OCI-LY1 (cell line): ENCODE data around the gene SMIM20.

Experiments
- H2AFZ ChIP-seq: fragments of 200-600 bp; sonication (generic), shearing (Covaris generic); 2 replicates; pipeline ENCODE4 v1.6.0; 2014; ENCODE audit warnings: antibody characterized with exemption, mild to moderate bottlenecking, low read length
- H3F3A ChIP-seq: fragments of 200-600 bp; sonication (generic), shearing (Covaris generic); 2 replicates; pipeline ENCODE4 v1.6.0; 2014; ENCODE audit warnings: mild to moderate bottlenecking, antibody characterized with exemption, low read length, moderate library complexity; ENCODE audit not compliant: insufficient read depth
- H3K27ac ChIP-seq: fragments of 200-600 bp; sonication (generic); 2 replicates; pipeline ENCODE4 v1.5.1; 2014; ENCODE audit warnings: low read length, mixed run types, mild to moderate bottlenecking, low read depth; ENCODE audit not compliant: poor library complexity, severe bottlenecking
- H3K27me3 ChIP-seq: fragments of 200-600 bp; sonication (generic); 2 replicates; pipeline ENCODE4 v1.6.0; 2014; ENCODE audit warnings: antibody characterized with exemption, mild to moderate bottlenecking, low read length, moderate library complexity; ENCODE audit not compliant: insufficient read depth
- H3K36me3 ChIP-seq: fragments of 200-600 bp; sonication (generic); 2 replicates; pipeline ENCODE4 v1.6.1; 2014; ENCODE audit warnings: mild to moderate bottlenecking, antibody characterized with exemption, low read length, moderate library complexity, mixed read lengths; ENCODE audit not compliant: insufficient read depth
- H3K4me1 ChIP-seq: fragments of 200-600 bp; sonication (generic); 2 replicates; pipeline ENCODE4 v1.5.1; 2014; ENCODE audit warnings: mild to moderate bottlenecking, low read length, moderate library complexity; ENCODE audit not compliant: insufficient read depth, severe bottlenecking
- H3K4me2 ChIP-seq: fragments of 200-600 bp; sonication (generic), shearing (Covaris generic); 2 replicates; pipeline ENCODE4 v1.6.1; 2014; ENCODE audit warnings: low read length
- H3K4me3 ChIP-seq: fragments of 200-600 bp; sonication (generic); 2 replicates; pipeline ENCODE4 v1.5.1; 2014; ENCODE audit warnings: low read length, low read depth, mild to moderate bottlenecking, mixed read lengths; ENCODE audit not compliant: poor library complexity, severe bottlenecking
- H3K79me2 ChIP-seq: fragments of 200-600 bp; shearing (Covaris generic); 2 replicates; pipeline ENCODE4 v1.6.1; 2016; ENCODE audit warnings: mixed run types, low read length, mixed read lengths; ENCODE audit not compliant: insufficient read depth
- H3K9ac ChIP-seq: fragments of 200-600 bp; sonication (generic), shearing (Covaris generic); 2 replicates; pipeline ENCODE4 v1.6.1; 2014; ENCODE audit warnings: mild to moderate bottlenecking, low read length, mixed read lengths
- H3K9me2 ChIP-seq: fragments of 200-600 bp; sonication (generic), shearing (Covaris generic); 2 replicates; pipeline ENCODE4 v1.6.1; 2014; ENCODE audit warnings: low read depth, mild to moderate bottlenecking, low read length, mixed read lengths
- H3K9me3 ChIP-seq: fragments of 200-600 bp; shearing (Covaris generic); 2 replicates; pipeline ENCODE4 v1.6.1; 2014; ENCODE audit warnings: low read length, mixed read lengths
- H4K20me1 ChIP-seq: fragments of 200-600 bp; sonication (generic), shearing (Covaris generic); 2 replicates; pipeline ENCODE4 v1.6.0; 2016; ENCODE audit warnings: mild to moderate bottlenecking, low read length; ENCODE audit not compliant: insufficient read depth
- CTCF ChIP-seq: fragments of 200-600 bp; sonication (generic), shearing (Covaris generic); IDR thresholded peaks from 2 replicates; pipeline ENCODE4 v1.5.1; 2017; ENCODE audit warnings: mild to moderate bottlenecking, antibody characterized with exemption, low read length, moderate library complexity, mixed read lengths
- EZH2 ChIP-seq: fragments of 200-600 bp; sonication (generic), shearing (Covaris generic); IDR thresholded peaks from 2 replicates; pipeline ENCODE4 v1.8.0; 2017; ENCODE audit warnings: borderline replicate concordance, mixed run types, mild to moderate bottlenecking, antibody characterized with exemption, low read length, moderate library complexity, mixed read lengths

The SMIM20 gene

DNA sequence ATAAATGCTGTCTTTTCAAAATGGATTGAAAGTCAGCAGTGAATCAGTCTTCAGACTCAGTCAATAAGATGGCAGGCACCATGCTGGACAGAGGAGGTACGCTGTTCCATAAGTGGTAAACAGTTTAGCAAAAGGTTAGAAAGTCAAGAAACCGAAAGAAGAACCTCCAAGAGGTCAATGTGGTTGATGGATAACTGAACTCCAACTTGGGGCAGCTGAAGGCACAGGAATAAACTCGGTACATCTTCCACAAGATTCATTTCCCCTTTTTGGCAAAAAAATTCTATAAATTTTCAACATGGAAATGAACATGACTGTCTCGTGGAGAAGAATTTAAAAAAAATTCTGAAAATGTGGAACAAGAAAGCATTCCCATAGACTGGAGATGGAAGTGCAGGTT lies 32.8 kb upstream of the SMIM20 start:
- peak overlapping the region; percentile 100 for H3K27ac ChIP-seq
- TF ChIP-seq EZH2 (no peak), CTCF (no peak)
- H3K36me3 ChIP-seq, result no peaks in the 10 kb centered on the region
- peaks cover 75% of the 10 kb centered on the region for H3K4me1 ChIP-seq
- H3K79me2 ChIP-seq, result no peaks in the 10 kb centered on the region
- no peaks in the 10 kb centered on the region for H3K9me2 ChIP-seq
- no peaks in the 10 kb centered on the region for H3F3A ChIP-seq
- no peak overlapping the region for H3K4me3 ChIP-seq
- H3K9me3 ChIP-seq, result no peaks in the 10 kb centered on the region
- no peak overlapping the region; the same call in 1 of the 2 replicates for H3K9ac ChIP-seq
- H3K27me3 ChIP-seq, result no peaks in the 10 kb centered on the region
- no peak overlapping the region for H2AFZ ChIP-seq
- no peaks in the 10 kb centered on the region for H4K20me1 ChIP-seq
- no peak overlapping the region for H3K4me2 ChIP-seq

DNA sequence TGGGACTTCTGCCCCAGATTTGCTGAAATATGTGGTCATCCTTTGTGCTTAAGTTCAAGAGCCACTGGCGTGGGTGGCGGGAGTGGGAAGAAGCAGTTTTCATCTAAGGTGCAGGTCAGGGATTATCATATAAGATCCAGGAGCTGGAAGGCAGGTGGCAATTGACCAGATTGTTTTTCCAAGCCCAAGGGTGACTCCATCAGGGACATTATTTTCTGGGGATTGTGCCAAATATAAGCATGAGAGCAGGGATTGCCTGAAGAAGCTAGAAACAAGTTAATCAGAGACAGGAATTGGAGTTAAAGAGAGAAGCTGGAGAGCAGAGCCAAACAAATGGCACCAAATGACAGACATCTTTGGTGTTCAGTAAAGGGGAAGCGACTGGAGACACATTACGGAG lies 31.8 kb upstream of the SMIM20 start:
- Histone ChIP-seq H3K27me3 (no peaks in the 10 kb centered on the region), H3K4me1 (peaks cover 64% of the 10 kb centered on the region), H3K9me3 (no peaks in the 10 kb centered on the region), H3K79me2 (no peaks in the 10 kb centered on the region), H4K20me1 (no peaks in the 10 kb centered on the region), H2AFZ (no peak overlapping the region), H3K9me2 (no peaks in the 10 kb centered on the region), H3F3A (no peaks in the 10 kb centered on the region), H3K27ac (no peak overlapping the region), H3K4me2 (no peak overlapping the region), H3K4me3 (no peak overlapping the region), H3K36me3 (no peaks in the 10 kb centered on the region), H3K9ac (no peak overlapping the region)
- no peak for TF ChIP-seq EZH2
- TF ChIP-seq CTCF, result no peak

DNA sequence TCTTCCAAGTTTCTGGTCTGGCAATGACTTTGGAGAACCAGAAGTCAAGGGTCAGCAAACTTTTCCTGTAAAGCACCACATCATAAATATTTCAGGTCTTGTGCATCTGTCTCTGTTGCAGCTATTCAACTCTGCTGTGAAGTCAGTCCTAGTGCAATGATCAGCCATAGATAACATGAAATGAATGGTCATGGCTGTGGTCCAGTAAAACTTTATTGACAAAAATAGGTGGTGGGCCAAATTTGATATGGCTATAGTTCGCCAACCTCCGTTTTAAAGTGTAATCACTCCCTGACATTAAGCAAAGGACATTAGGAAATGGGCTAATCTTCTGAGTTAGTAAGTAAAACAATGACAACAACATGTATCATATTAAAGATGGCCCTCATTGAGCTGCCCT lies 30.5 kb upstream of the SMIM20 start:
- Histone ChIP-seq H4K20me1 (no peaks in the 10 kb centered on the region), H3K27ac (peak overlapping the region; percentile 27), H3K9me3 (no peaks in the 10 kb centered on the region), H3K4me3 (no peak overlapping the region), H3K79me2 (no peaks in the 10 kb centered on the region), H2AFZ (no peak overlapping the region), H3K4me1 (peaks cover 51% of the 10 kb centered on the region), H3K4me2 (no peak overlapping the region), H3K9ac (no peak overlapping the region), H3K27me3 (no peaks in the 10 kb centered on the region), H3K36me3 (no peaks in the 10 kb centered on the region), H3K9me2 (no peaks in the 10 kb centered on the region), H3F3A (no peaks in the 10 kb centered on the region)
- TF ChIP-seq EZH2 (no peak), CTCF (no peak)
